OCI-LY1 (cell line): Measurements from ENCODE around the gene FAM81A.

Source experiments
- H2AFZ ChIP-seq: fragments of 200-600 bp; sonication (generic), shearing (Covaris generic); 2 replicates; pipeline ENCODE4 v1.6.0; 2014; ENCODE audit warnings: antibody characterized with exemption, mild to moderate bottlenecking, low read length
- H3F3A ChIP-seq: fragments of 200-600 bp; sonication (generic), shearing (Covaris generic); 2 replicates; pipeline ENCODE4 v1.6.0; 2014; ENCODE audit warnings: mild to moderate bottlenecking, antibody characterized with exemption, low read length, moderate library complexity; ENCODE audit not compliant: insufficient read depth
- H3K27ac ChIP-seq: fragments of 200-600 bp; sonication (generic); 2 replicates; pipeline ENCODE4 v1.5.1; 2014; ENCODE audit warnings: low read length, mixed run types, mild to moderate bottlenecking, low read depth; ENCODE audit not compliant: poor library complexity, severe bottlenecking
- H3K27me3 ChIP-seq: fragments of 200-600 bp; sonication (generic); 2 replicates; pipeline ENCODE4 v1.6.0; 2014; ENCODE audit warnings: antibody characterized with exemption, mild to moderate bottlenecking, low read length, moderate library complexity; ENCODE audit not compliant: insufficient read depth
- H3K36me3 ChIP-seq: fragments of 200-600 bp; sonication (generic); 2 replicates; pipeline ENCODE4 v1.6.1; 2014; ENCODE audit warnings: mild to moderate bottlenecking, antibody characterized with exemption, low read length, moderate library complexity, mixed read lengths; ENCODE audit not compliant: insufficient read depth
- H3K4me1 ChIP-seq: fragments of 200-600 bp; sonication (generic); 2 replicates; pipeline ENCODE4 v1.5.1; 2014; ENCODE audit warnings: mild to moderate bottlenecking, low read length, moderate library complexity; ENCODE audit not compliant: insufficient read depth, severe bottlenecking
- H3K4me2 ChIP-seq: fragments of 200-600 bp; sonication (generic), shearing (Covaris generic); 2 replicates; pipeline ENCODE4 v1.6.1; 2014; ENCODE audit warnings: low read length
- H3K4me3 ChIP-seq: fragments of 200-600 bp; sonication (generic); 2 replicates; pipeline ENCODE4 v1.5.1; 2014; ENCODE audit warnings: low read length, low read depth, mild to moderate bottlenecking, mixed read lengths; ENCODE audit not compliant: poor library complexity, severe bottlenecking
- H3K79me2 ChIP-seq: fragments of 200-600 bp; shearing (Covaris generic); 2 replicates; pipeline ENCODE4 v1.6.1; 2016; ENCODE audit warnings: mixed run types, low read length, mixed read lengths; ENCODE audit not compliant: insufficient read depth
- H3K9ac ChIP-seq: fragments of 200-600 bp; sonication (generic), shearing (Covaris generic); 2 replicates; pipeline ENCODE4 v1.6.1; 2014; ENCODE audit warnings: mild to moderate bottlenecking, low read length, mixed read lengths
- H3K9me2 ChIP-seq: fragments of 200-600 bp; sonication (generic), shearing (Covaris generic); 2 replicates; pipeline ENCODE4 v1.6.1; 2014; ENCODE audit warnings: low read depth, mild to moderate bottlenecking, low read length, mixed read lengths
- H3K9me3 ChIP-seq: fragments of 200-600 bp; shearing (Covaris generic); 2 replicates; pipeline ENCODE4 v1.6.1; 2014; ENCODE audit warnings: low read length, mixed read lengths
- H4K20me1 ChIP-seq: fragments of 200-600 bp; sonication (generic), shearing (Covaris generic); 2 replicates; pipeline ENCODE4 v1.6.0; 2016; ENCODE audit warnings: mild to moderate bottlenecking, low read length; ENCODE audit not compliant: insufficient read depth
- EZH2 ChIP-seq: fragments of 200-600 bp; sonication (generic), shearing (Covaris generic); IDR thresholded peaks from 2 replicates; pipeline ENCODE4 v1.8.0; 2017; ENCODE audit warnings: borderline replicate concordance, mixed run types, mild to moderate bottlenecking, antibody characterized with exemption, low read length, moderate library complexity, mixed read lengths
- TF ChIP-seq, protein P1 (sequence below): fragments of 200-600 bp; sonication (generic), shearing (Covaris generic); IDR thresholded peaks from 2 replicates; pipeline ENCODE4 v1.5.1; 2017; ENCODE audit warnings: mild to moderate bottlenecking, antibody characterized with exemption, low read length, moderate library complexity, mixed read lengths

FAM81A gene

DNA sequence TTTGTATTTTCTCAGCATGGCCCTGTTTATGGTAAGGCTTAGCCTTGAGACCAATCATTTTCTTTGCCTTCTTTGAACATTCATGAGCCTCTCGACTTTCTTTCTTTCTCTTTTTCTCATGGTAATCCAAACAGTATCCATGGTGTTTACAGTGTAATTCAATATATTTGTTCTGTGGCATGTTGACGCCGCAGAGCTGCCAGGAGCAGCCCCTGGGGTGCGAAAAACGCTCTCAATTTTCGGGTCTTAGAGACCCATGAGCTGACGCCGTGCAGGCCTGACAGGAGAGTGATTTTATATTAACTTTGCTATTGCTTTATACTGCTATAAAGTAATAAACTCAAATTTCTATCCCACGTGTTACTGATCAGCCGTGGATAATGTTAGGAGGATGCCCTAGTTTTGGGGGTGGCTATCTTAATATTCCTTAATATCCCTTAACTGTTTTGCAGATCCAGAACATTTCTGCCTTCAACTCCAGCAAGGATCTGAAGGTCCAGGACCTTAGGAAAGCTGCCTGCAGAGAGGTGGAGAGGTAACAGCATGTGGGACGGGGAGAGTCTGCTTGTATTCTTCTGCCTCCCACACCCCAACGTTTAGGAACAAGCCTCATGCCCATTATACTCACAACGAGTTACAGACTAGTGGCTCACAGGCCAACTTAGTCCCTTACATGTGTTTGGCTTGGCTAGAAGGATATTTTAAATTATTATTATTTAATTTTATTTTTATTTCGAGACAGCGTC lies 36.0 kb upstream of the FAM81A start:
- no peaks in the 10 kb centered on the region for H4K20me1 ChIP-seq
- no peaks in the 10 kb centered on the region for H3K9me3 ChIP-seq
- no peaks in the 10 kb centered on the region for H3K27me3 ChIP-seq
- H3K9ac ChIP-seq, result peak overlapping the region; percentile 92
- H3K4me1 ChIP-seq, result peaks cover 100% of the 10 kb centered on the region
- H3K36me3 ChIP-seq, result peaks cover 18% of the 10 kb centered on the region; the same call in 1 of the 2 replicates
- H3K27ac ChIP-seq, result peak overlapping the region; percentile 98
- H3K9me2 ChIP-seq, result no peaks in the 10 kb centered on the region
- H3F3A ChIP-seq, result no peaks in the 10 kb centered on the region
- TF ChIP-seq, protein P1, sequence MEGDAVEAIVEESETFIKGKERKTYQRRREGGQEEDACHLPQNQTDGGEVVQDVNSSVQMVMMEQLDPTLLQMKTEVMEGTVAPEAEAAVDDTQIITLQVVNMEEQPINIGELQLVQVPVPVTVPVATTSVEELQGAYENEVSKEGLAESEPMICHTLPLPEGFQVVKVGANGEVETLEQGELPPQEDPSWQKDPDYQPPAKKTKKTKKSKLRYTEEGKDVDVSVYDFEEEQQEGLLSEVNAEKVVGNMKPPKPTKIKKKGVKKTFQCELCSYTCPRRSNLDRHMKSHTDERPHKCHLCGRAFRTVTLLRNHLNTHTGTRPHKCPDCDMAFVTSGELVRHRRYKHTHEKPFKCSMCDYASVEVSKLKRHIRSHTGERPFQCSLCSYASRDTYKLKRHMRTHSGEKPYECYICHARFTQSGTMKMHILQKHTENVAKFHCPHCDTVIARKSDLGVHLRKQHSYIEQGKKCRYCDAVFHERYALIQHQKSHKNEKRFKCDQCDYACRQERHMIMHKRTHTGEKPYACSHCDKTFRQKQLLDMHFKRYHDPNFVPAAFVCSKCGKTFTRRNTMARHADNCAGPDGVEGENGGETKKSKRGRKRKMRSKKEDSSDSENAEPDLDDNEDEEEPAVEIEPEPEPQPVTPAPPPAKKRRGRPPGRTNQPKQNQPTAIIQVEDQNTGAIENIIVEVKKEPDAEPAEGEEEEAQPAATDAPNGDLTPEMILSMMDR, result no peak
- no peak for TF ChIP-seq EZH2
- peaks cover 23% of the 10 kb centered on the region for H3K79me2 ChIP-seq
- peak overlapping the region; percentile 75 for H3K4me3 ChIP-seq
- peak overlapping the region; percentile 94 for H3K4me2 ChIP-seq
- H2AFZ ChIP-seq, result no peak overlapping the region

DNA sequence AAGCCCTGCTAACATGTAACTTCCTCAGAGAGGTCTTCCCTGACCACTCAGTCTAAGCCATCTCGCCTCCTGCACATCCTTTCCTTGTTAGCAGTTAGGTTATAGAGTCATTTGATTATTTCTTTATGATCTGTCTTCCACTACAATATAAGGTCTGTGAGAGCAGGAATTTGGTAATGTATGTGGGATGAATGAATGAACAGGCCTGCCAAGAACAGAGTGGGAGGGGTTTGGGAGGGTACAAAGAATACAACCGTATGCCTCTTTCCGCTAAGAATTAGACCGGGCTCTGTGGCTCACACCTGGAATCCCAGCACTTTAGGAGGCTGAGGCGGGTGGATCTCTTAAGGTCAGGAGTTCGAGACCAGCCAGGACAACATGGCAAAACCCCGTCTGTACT lies 32.9 kb upstream of the FAM81A start:
- Histone ChIP-seq H3K9me2 (no peaks in the 10 kb centered on the region), H4K20me1 (no peaks in the 10 kb centered on the region), H3K27me3 (no peaks in the 10 kb centered on the region), H3K79me2 (peaks cover 23% of the 10 kb centered on the region), H2AFZ (no peak overlapping the region), H3K4me1 (peaks cover 100% of the 10 kb centered on the region), H3K36me3 (peaks cover 35% of the 10 kb centered on the region; the same call in 1 of the 2 replicates), H3K4me2 (peak overlapping the region; percentile 94), H3K9me3 (no peaks in the 10 kb centered on the region), H3K4me3 (peak overlapping the region; percentile 33), H3F3A (no peaks in the 10 kb centered on the region), H3K27ac (peak overlapping the region; percentile 98), H3K9ac (peak overlapping the region; percentile 62)
- no peak for TF ChIP-seq EZH2
- TF ChIP-seq, protein P1, result no peak

DNA sequence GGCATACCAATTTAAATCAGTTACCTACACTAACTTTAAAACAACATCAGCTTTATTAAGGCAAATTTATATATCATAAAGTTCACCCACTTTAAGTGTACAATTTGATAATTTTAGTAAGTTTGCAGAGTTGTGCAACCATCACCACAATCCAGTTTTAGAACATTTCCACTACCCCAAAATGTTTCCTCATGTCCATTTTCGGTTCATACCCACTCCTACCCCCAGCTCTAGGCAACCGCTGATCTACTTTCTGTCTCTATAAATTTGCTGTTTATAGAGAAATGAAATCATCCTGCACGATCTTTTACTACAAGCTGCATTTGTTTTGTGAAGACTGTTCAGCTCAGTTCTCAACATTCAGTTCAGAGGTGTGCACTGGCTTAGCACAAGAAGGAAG lies 31.5 kb upstream of the FAM81A start:
- peak overlapping the region; percentile 94 for H3K4me2 ChIP-seq
- peaks cover 13% of the 10 kb centered on the region for H3K79me2 ChIP-seq
- peak overlapping the region; percentile 62 for H3K9ac ChIP-seq
- H3K36me3 ChIP-seq, result peaks cover 35% of the 10 kb centered on the region; the same call in 1 of the 2 replicates
- no peaks in the 10 kb centered on the region for H4K20me1 ChIP-seq
- H3F3A ChIP-seq, result peaks cover 4% of the 10 kb centered on the region; the same call in 1 of the 2 replicates
- peaks cover 100% of the 10 kb centered on the region for H3K4me1 ChIP-seq
- H3K9me2 ChIP-seq, result no peaks in the 10 kb centered on the region
- TF ChIP-seq, protein P1, result no peak
- TF ChIP-seq EZH2, result no peak
- peak overlapping the region; percentile 33 for H3K4me3 ChIP-seq
- H2AFZ ChIP-seq, result no peak overlapping the region
- peak overlapping the region; percentile 98 for H3K27ac ChIP-seq
- no peaks in the 10 kb centered on the region for H3K27me3 ChIP-seq
- no peaks in the 10 kb centered on the region for H3K9me3 ChIP-seq
